Measurements from ENCODE around the gene CCNK. TPM values are rescaled to one million over a fixed set of nuclear protein-coding genes. Genes with fewer than 3 reads are reported as not detected.

Gene CCNK
- total RNA-seq, 1 donor from 2014 or later, result 53.6 TPM

DNA sequence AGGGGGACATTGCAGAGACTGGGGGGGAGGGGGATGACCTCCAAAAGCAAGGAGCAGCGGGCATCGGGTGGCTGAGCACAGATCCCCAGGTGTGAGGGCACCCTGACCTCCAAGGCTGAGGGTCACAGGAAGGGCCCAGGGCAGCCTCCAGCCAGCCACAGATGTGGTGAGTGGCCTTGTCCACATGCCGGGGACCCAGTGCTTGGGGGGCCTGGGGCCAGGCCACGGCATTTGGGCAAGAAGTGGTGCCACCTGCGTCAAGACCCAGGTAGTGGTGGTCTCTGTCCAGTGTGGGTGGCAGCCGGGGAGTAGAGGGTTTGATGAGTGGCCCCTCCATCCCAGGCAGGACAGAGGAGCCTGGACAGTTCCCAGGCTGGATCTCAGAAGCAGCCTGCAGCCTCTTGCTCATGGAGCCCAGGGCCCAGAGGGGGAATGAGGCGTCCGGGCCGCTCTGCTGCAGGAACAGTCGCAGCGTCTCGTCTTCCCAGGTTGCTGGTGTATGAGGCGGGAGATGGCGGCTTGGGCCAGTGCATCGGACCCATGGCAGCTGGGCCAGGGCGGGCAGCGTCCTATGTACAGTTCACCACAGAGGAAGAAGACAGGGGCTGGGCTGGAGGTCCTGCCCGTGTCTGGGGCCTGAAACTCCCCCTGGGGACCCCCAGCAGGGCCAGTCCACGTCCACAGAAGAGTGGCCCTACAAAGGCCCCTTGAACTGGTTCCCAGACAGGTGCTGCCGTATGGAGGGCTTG, 33.5 kb downstream of the CCNK start:
- no peaks in the 10 kb centered on the region for H3K9me3 ChIP-seq
- H3K4me3 ChIP-seq, result no peak overlapping the region
- TF ChIP-seq, protein P1, sequence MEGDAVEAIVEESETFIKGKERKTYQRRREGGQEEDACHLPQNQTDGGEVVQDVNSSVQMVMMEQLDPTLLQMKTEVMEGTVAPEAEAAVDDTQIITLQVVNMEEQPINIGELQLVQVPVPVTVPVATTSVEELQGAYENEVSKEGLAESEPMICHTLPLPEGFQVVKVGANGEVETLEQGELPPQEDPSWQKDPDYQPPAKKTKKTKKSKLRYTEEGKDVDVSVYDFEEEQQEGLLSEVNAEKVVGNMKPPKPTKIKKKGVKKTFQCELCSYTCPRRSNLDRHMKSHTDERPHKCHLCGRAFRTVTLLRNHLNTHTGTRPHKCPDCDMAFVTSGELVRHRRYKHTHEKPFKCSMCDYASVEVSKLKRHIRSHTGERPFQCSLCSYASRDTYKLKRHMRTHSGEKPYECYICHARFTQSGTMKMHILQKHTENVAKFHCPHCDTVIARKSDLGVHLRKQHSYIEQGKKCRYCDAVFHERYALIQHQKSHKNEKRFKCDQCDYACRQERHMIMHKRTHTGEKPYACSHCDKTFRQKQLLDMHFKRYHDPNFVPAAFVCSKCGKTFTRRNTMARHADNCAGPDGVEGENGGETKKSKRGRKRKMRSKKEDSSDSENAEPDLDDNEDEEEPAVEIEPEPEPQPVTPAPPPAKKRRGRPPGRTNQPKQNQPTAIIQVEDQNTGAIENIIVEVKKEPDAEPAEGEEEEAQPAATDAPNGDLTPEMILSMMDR (IDR thresholded peaks at IDR 0.05), result no peak
- no peaks in the 10 kb centered on the region for H3K27me3 ChIP-seq (ENCODE audit: low read depth)
- intact Hi-C loops (cut with DNase I), result no loop called here
- peaks cover 7% of the 10 kb centered on the region for H3K4me1 ChIP-seq
- ATAC-seq, result no peak
- peak; percentile 47 for DNase-seq
- peaks cover 52% of the 10 kb centered on the region for H3K36me3 ChIP-seq
- H3K27ac ChIP-seq, result no peak overlapping the region

DNA sequence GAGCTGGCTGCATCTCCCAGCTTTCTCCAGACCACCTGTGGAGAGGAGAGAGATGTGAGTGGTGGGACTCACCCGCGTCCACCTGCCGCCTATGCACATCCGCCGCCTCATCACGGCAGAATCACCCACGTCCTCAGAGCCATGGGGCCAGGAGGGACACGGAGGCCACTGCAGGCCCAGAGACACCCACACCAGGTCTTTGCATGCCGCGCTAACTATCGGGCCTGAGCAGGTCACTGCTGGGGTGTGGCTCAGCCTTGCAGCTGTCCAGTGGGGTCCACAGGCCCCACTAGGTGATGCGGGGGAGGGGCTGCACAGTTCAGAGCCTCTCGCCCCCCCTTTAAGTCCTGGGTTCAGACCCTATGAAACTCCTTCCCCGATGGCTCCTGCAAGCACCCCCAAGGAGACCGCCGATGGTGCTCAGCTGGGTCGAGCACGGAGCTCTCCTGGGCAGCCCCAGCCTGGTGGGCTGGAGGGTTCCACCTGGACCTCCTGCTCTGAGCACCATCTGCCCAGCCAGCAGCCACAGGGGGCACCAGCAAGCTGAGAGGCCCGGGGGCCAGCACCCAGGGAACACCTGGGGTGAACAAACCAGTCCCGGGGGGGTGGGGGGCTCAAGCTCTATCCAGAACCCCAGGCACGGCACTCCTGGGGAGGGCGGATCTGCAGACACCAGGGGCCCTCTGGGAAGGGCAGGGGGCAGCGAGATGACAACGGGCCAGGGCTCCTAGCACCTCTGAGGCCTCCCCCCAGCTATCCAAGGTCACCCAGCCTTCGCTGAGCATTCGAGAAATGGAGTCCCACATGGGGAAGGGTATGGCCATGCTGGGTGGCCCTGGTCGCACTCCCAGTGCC, 34.3 kb downstream of the CCNK start:
- Histone ChIP-seq H3K4me3 (no peak overlapping the region), H3K36me3 (peaks cover 47% of the 10 kb centered on the region), H3K27me3 (ENCODE audit: low read depth) (no peaks in the 10 kb centered on the region), H3K4me1 (peaks cover 7% of the 10 kb centered on the region), H3K27ac (no peak overlapping the region), H3K9me3 (no peaks in the 10 kb centered on the region)
- intact Hi-C loops (cut with DNase I), result no loop called here
- ATAC-seq (no peak), DNase-seq (no peak)
- TF ChIP-seq, protein P1 (IDR thresholded peaks at IDR 0.05), result no peak

DNA sequence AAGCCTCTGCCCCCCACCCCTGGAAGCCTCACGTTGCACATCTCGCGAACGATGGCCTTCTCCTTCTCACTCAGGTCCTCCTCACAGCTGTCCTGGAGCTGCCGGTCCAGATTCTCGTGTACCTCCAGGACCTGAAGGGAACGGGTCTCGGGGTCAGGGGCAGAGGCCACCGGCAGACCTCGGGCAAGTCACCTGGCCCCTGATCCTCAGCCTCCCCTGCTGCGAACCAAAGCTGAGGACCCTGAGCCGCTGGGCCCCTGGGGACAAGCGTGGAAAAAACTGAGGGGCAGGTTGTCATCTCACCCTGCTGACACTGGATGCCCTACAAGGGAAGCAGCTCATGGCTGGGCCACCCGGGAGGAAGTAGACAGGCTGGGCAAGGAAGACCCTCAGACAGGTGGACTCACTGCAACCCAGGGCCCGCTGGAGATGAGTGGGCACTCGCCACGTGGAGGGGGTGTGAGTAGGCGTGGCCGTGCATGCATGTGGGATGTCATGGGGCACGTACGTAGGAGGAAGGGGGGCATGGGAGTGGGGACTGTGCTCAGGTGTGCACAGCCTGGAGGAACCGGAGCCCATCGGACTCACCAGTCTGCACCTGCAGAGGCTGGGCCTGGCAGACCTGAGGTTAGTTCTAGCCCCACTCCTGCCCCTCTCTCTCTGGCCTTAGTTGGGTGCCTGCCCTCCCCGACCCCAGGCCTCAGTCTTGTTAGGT, 35.1 kb downstream of the CCNK start:
- H3K27me3 ChIP-seq (ENCODE audit: low read depth), result no peaks in the 10 kb centered on the region
- no peak overlapping the region for H3K27ac ChIP-seq
- ATAC-seq, result no peak
- H3K4me1 ChIP-seq, result peaks cover 7% of the 10 kb centered on the region
- intact Hi-C loops (cut with DNase I), result no loop called here
- H3K4me3 ChIP-seq, result no peak overlapping the region
- TF ChIP-seq, protein P1 (IDR thresholded peaks at IDR 0.05), result no peak
- no peak for DNase-seq
- peaks cover 39% of the 10 kb centered on the region for H3K36me3 ChIP-seq
- no peaks in the 10 kb centered on the region for H3K9me3 ChIP-seq

DNA sequence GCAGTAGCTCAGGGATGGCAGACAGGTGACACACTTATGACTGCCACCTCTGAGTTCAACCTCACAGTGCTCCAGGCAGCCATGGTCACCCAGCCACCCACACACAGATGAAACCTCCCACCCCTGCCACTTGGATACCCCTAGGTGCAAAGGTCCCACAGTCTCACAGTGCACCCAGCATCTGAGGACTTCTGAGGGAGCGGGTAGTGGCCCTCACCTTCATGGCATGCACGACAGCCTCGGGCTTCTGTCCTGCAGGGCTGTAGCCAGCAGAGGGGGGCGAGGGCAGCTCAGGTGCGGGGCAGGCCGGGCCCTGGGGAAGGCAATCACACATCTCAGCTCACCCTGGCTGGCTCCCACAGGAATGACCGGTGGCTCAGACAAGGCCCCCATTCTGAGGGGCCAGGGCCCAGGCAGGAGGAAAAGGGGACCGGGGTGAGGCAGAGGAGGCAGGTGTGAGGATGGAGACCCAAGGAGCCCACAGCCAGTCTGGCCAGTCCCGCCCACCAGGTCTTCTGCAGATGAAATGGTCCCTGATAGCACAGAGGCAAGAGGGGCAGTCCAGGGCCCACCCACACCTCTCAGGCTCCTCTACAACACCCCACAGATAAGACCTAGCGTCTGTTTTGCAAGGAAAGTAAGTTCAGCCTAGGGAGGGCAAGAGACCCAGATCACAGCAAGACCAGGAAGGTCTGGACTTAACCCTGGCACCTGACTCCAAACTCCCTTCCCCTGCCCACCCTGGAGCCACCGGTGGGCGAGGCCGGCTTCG, 35.8 kb downstream of the CCNK start:
- H3K36me3 ChIP-seq, result peaks cover 31% of the 10 kb centered on the region
- peaks cover 7% of the 10 kb centered on the region for H3K4me1 ChIP-seq
- H3K27ac ChIP-seq, result no peak overlapping the region
- intact Hi-C loops (cut with DNase I), result no loop called here
- no peak overlapping the region for H3K4me3 ChIP-seq
- no peaks in the 10 kb centered on the region for H3K27me3 ChIP-seq (ENCODE audit: low read depth)
- DNase-seq (no peak), ATAC-seq (no peak)
- no peaks in the 10 kb centered on the region for H3K9me3 ChIP-seq
- TF ChIP-seq, protein P1 (IDR thresholded peaks at IDR 0.05), result no peak

Data from lower lobe of right lung (tissue), 2 donors.